Progenitor cell of endocrine pancreas (in vitro differentiated cells): ENCODE results near the gene DCTN2. TPM values are rescaled to one million over a fixed set of nuclear protein-coding genes. Genes with fewer than 3 reads are reported as not detected.
A peak's percentile ranks its signal among the peaks of the same experiment; 100 is the strongest.

Source experiments
- DNase-seq: peaks from one replicate; pipeline ENCODE4 v3.0.0; 2021; ENCODE audit warnings: low spot score; ENCODE audit not compliant: unreplicated experiment
- H3K27ac Mint-ChIP-seq: 2 replicates; pipeline ENCODE4 v1.8.0; 2021; ENCODE audit warnings: mild to moderate bottlenecking, moderate library complexity, mixed read lengths
- H3K27me3 Mint-ChIP-seq: 2 replicates; pipeline ENCODE4 v1.8.0; 2021; ENCODE audit warnings: mixed read lengths
- H3K36me3 Mint-ChIP-seq: 2 replicates; pipeline ENCODE4 v1.8.0; 2022; ENCODE audit warnings: mixed read lengths; ENCODE audit not compliant: insufficient read depth
- H3K4me1 Mint-ChIP-seq: 2 replicates; pipeline ENCODE4 v1.8.0; 2021; ENCODE audit warnings: low read depth, mixed read lengths
- H3K4me3 Mint-ChIP-seq: 2 replicates; pipeline ENCODE4 v1.8.0; 2021; ENCODE audit warnings: low read depth, mild to moderate bottlenecking, moderate library complexity, mixed read lengths
- H3K9me3 Mint-ChIP-seq: 2 replicates; pipeline ENCODE4 v1.8.0; 2021; ENCODE audit warnings: low read depth, mixed read lengths
- long read RNA-seq: library from polyadenylated mRNA; unstranded; transcript quantifications from one replicate; pipeline ENCODE4 v2.0.0, GENCODE V29; 2020
- total RNA-seq: library from RNA; stranded (reverse); gene quantifications from 2 replicates; pipeline ENCODE4 v1.2.1, GENCODE V29; 2021
- TF ChIP-seq, protein P1 (sequence below): fragments of 200-600 bp; sonication (generic); IDR thresholded peaks from one replicate; pipeline ENCODE4 v1.5.0; 2021; ENCODE audit warnings: antibody characterized with exemption, mild to moderate bottlenecking; ENCODE audit not compliant: unreplicated experiment

Gene DCTN2
- total RNA-seq = 144 and 153 TPM in 2 replicates
- long read RNA-seq, transcript DCTN2-209 (14 exons, 2,061 nt) = major isoform, 784 of 986 reads
- long read RNA-seq, partial matches to known transcripts = 26 of 986 reads
- long read RNA-seq, other reads (novel, unspliced or antisense) = 173 of 986 reads

DNA sequence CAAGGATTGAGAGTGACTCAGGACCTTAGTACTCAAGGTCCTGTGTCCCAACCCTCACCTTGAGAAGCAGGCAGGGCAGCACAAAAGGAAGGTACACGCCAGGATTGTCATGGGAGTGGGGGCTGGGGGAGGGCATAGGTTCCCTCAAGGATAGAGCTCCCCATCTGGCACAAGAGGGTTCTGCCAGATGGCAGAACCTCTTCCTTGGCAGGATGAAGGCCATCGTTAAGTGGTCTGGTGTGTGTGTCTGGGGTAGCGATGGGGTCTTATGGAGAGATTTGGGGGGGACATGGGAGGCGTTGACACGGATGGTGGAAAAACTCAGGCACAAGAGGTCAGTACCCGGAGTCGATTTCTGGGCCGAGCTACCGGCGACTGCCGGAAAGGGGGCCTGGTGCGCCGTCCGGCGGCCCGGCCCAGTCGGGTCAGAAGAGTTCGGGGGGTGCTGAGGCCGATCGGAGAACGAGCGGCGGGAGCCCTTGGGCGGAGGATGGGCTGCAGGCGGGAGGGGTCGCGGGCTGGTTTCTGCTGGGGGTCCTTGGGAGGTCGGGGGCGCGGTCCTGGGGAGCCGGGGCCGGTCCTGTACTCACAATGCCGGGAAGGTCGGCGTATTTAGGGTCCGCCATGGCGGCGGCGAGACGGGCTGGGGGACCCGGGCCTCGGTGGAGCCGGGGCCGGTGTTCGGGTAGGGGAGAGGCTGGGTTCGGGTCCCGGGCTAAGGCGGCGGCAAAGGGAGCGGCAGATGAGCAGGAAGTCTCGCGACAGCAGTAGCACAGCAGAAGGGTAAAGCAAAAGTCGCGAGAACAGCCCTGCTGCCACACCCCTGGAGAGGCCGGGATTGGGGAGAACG is at the start of gene DCTN2:
DCTN2 (minus strand) TSS at position 755 of the 850 bp plus-strand sequence; CDS start at position 626, 129 bp downstream.
- Mint-ChIP-seq H3K9me3 (no peaks in the 10 kb centered on the region), H3K27me3 (peaks cover 43% of the 10 kb centered on the region), H3K4me1 (peaks cover 18% of the 10 kb centered on the region), H3K36me3 (no peaks in the 10 kb centered on the region), H3K4me3 (peak within 1 kb of the TSS; percentile 92), H3K27ac (peak within 1 kb of the TSS; percentile 96)
- DNase-seq = peak; percentile 88
- TF ChIP-seq, protein P1, sequence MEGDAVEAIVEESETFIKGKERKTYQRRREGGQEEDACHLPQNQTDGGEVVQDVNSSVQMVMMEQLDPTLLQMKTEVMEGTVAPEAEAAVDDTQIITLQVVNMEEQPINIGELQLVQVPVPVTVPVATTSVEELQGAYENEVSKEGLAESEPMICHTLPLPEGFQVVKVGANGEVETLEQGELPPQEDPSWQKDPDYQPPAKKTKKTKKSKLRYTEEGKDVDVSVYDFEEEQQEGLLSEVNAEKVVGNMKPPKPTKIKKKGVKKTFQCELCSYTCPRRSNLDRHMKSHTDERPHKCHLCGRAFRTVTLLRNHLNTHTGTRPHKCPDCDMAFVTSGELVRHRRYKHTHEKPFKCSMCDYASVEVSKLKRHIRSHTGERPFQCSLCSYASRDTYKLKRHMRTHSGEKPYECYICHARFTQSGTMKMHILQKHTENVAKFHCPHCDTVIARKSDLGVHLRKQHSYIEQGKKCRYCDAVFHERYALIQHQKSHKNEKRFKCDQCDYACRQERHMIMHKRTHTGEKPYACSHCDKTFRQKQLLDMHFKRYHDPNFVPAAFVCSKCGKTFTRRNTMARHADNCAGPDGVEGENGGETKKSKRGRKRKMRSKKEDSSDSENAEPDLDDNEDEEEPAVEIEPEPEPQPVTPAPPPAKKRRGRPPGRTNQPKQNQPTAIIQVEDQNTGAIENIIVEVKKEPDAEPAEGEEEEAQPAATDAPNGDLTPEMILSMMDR = peak; percentile 6

- H3K27me3 Mint-ChIP-seq = peaks cover 3% of the 10 kb centered on the region
- no peak for DNase-seq
- H3K9me3 Mint-ChIP-seq = no peaks in the 10 kb centered on the region
- peaks cover 11% of the 10 kb centered on the region for H3K36me3 Mint-ChIP-seq
- TF ChIP-seq, protein P1 = no peak
- peak overlapping the region; percentile 94 for H3K4me3 Mint-ChIP-seq
- H3K4me1 Mint-ChIP-seq = peaks cover 23% of the 10 kb centered on the region
- H3K27ac Mint-ChIP-seq = no peak overlapping the region
These were observed 46.2 kb upstream of the DCTN2 start for GRCh38 chr12:57593187-57593586.

DNA sequence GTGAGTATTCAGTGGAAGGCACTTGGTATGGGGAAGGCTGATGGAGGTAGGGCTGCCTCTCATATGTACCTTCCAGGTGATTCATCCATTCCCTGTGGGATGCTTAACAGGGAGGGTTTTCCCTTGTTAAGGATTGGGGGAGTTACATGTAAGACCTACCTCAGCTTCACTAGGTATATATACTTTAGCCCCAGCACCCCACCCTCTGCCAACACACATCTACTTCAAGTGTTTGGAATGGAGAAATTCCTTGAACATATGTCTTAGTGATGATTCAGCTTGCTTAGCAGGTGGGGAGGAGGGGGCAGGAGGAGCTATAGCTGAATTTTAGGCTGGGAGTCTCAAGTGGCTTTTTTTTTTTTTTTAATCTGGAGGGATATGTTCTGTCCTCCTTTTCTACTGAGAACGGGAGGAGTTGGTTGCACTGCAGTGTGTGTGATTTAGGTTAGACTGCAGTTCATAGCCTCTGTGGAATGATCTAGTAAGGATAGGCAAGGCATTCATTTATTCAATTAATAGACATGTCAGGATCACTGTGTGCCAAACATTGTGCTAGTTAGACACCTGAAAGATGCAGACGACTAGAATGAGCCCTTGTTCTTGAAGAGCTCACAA is 45.7 kb upstream of the DCTN2 start:
- peaks cover 3% of the 10 kb centered on the region for H3K27me3 Mint-ChIP-seq
- H3K4me3 Mint-ChIP-seq = peak overlapping the region; percentile 94
- no peaks in the 10 kb centered on the region for H3K9me3 Mint-ChIP-seq
- peaks cover 23% of the 10 kb centered on the region for H3K4me1 Mint-ChIP-seq
- TF ChIP-seq, protein P1 = no peak
- no peak overlapping the region for H3K27ac Mint-ChIP-seq
- peaks cover 8% of the 10 kb centered on the region for H3K36me3 Mint-ChIP-seq
- no peak for DNase-seq

DNA sequence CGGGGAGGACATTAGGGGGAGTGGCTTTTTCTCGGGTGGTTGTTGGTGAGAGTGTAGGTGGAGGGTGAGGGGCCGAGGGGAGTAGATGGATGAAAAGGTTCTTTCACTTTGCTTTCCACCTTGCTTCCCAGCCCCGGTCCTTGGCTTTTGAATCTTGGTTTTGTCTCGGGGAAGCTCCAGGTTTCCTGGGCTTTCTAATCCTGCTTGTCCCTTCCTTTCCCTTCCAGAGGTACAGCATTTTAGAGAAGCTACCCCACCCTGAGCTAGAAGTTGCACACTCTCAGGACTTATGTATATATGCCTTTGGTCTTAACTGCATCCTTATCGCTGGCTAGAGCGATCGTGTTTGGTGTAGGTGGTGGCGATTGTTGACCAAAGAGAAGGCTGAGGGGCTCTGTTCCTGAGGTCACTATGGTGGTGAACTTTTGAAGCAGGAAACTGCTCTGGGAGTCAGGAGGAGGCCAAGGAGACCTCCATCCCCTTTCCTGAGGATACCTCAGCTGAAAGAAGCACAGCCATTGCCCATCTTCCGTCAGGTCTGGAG is 44.9 kb upstream of the DCTN2 start:
- peak overlapping the region; percentile 97 for H3K27ac Mint-ChIP-seq
- H3K9me3 Mint-ChIP-seq = no peaks in the 10 kb centered on the region
- DNase-seq = no peak
- peak overlapping the region; percentile 94 for H3K4me3 Mint-ChIP-seq
- TF ChIP-seq, protein P1 = no peak
- peaks cover 5% of the 10 kb centered on the region for H3K36me3 Mint-ChIP-seq
- H3K27me3 Mint-ChIP-seq = peaks cover 3% of the 10 kb centered on the region
- H3K4me1 Mint-ChIP-seq = peaks cover 23% of the 10 kb centered on the region
